ENCODE measurements around the gene NCBP2. TPM values are rescaled to one million over a fixed set of nuclear protein-coding genes. Genes with fewer than 3 reads are reported as not detected.

Gene NCBP2
- total RNA-seq, 1 donor from 2014 or later: 80.8 TPM

- H3K36me3 ChIP-seq: no peaks in the 10 kb centered on the region
- no peak overlapping the region for H3K4me3 ChIP-seq
- Mint-ChIP-seq H3K27ac (no peak overlapping the region), H3K9me3 (peaks cover 16% of the 10 kb centered on the region), H3K27me3 (ENCODE audit: insufficient read depth, low read depth) (peaks cover 9% of the 10 kb centered on the region), H3K4me3 (peak overlapping the region; percentile 1), H3K36me3 (peaks cover 3% of the 10 kb centered on the region), H3K4me1 (peaks cover 3% of the 10 kb centered on the region)
- H3K4me2 ChIP-seq: no peak overlapping the region
- H3K4me1 ChIP-seq: no peaks in the 10 kb centered on the region
- H3K27ac ChIP-seq: no peak overlapping the region
- peaks cover 8% of the 10 kb centered on the region for H3K27me3 ChIP-seq
- H4K20me1 ChIP-seq (ENCODE audit: low read depth): no peaks in the 10 kb centered on the region
- H2AFZ ChIP-seq (replicated peaks): no peak overlapping the region
- TF ChIP-seq CTCF (IDR thresholded peaks at IDR 0.05): no peak
- no peak for TF ChIP-seq EZH2phosphoT487 (IDR thresholded peaks at IDR 0.05)
- no peak for TF ChIP-seq EZH2 (IDR thresholded peaks at IDR 0.05)
- H3K79me2 ChIP-seq (ENCODE audit: low read depth): no peaks in the 10 kb centered on the region
- H3F3A ChIP-seq (ENCODE audit: low read depth): no peaks in the 10 kb centered on the region
- H3K9ac ChIP-seq: no peak overlapping the region
- DNase-seq (ENCODE audit: low spot score): no peak
- no peaks in the 10 kb centered on the region for H3K9me3 ChIP-seq (ENCODE audit: low read depth)
Measured at GRCh38 chr3:196981657-196982056, 39.3 kb upstream of the NCBP2 start.

GRCh38 chr3:196979545-196979944 lies 37.2 kb upstream of the NCBP2 start:
- Histone ChIP-seq H3K9me3 (ENCODE audit: low read depth) (no peaks in the 10 kb centered on the region), H3K79me2 (ENCODE audit: low read depth) (no peaks in the 10 kb centered on the region), H4K20me1 (ENCODE audit: low read depth) (no peaks in the 10 kb centered on the region), H3K4me2 (no peak overlapping the region), H3K36me3 (no peaks in the 10 kb centered on the region), H3K27me3 (peaks cover 8% of the 10 kb centered on the region), H3K4me3 (no peak overlapping the region), H3K27ac (no peak overlapping the region), H2AFZ (replicated peaks) (no peak overlapping the region), H3K4me1 (no peaks in the 10 kb centered on the region), H3F3A (ENCODE audit: low read depth) (no peaks in the 10 kb centered on the region), H3K9ac (no peak overlapping the region)
- H3K4me1 Mint-ChIP-seq: peaks cover 7% of the 10 kb centered on the region
- no peak overlapping the region for H3K4me3 Mint-ChIP-seq
- no peak for DNase-seq (ENCODE audit: low spot score)
- peak overlapping the region; percentile 37 for H3K27ac Mint-ChIP-seq
- peaks cover 16% of the 10 kb centered on the region for H3K9me3 Mint-ChIP-seq
- TF ChIP-seq EZH2phosphoT487 (IDR thresholded peaks at IDR 0.05) (no peak), EZH2 (IDR thresholded peaks at IDR 0.05) (no peak), CTCF (IDR thresholded peaks at IDR 0.05) (no peak)
- H3K27me3 Mint-ChIP-seq (ENCODE audit: insufficient read depth, low read depth): peaks cover 9% of the 10 kb centered on the region
- H3K36me3 Mint-ChIP-seq: peaks cover 3% of the 10 kb centered on the region

GRCh38 chr3:196976941-196977340 lies 34.6 kb upstream of the NCBP2 start:
- Mint-ChIP-seq H3K36me3 (peaks cover 1% of the 10 kb centered on the region), H3K9me3 (peaks cover 9% of the 10 kb centered on the region), H3K27ac (peak overlapping the region; percentile 72), H3K4me3 (no peak overlapping the region), H3K4me1 (peaks cover 7% of the 10 kb centered on the region), H3K27me3 (ENCODE audit: insufficient read depth, low read depth) (peaks cover 9% of the 10 kb centered on the region)
- H3K79me2 ChIP-seq (ENCODE audit: low read depth): no peaks in the 10 kb centered on the region
- H3F3A ChIP-seq (ENCODE audit: low read depth): no peaks in the 10 kb centered on the region
- no peaks in the 10 kb centered on the region for H3K9me3 ChIP-seq (ENCODE audit: low read depth)
- H3K4me3 ChIP-seq: no peak overlapping the region
- TF ChIP-seq EZH2phosphoT487 (IDR thresholded peaks at IDR 0.05) (no peak), EZH2 (IDR thresholded peaks at IDR 0.05) (no peak), CTCF (IDR thresholded peaks at IDR 0.05) (no peak)
- H3K9ac ChIP-seq: no peak overlapping the region
- peaks cover 8% of the 10 kb centered on the region for H3K27me3 ChIP-seq
- H4K20me1 ChIP-seq (ENCODE audit: low read depth): no peaks in the 10 kb centered on the region
- H3K4me1 ChIP-seq: no peaks in the 10 kb centered on the region
- no peak overlapping the region for H3K27ac ChIP-seq
- H3K36me3 ChIP-seq: no peaks in the 10 kb centered on the region
- H3K4me2 ChIP-seq: no peak overlapping the region
- DNase-seq (ENCODE audit: low spot score): no peak
- H2AFZ ChIP-seq (replicated peaks): no peak overlapping the region

Data from neural progenitor cell (in vitro differentiated cells).